Measurements from ENCODE around the gene TPST2.

- TF ChIP-seq CTCF (IDR thresholded peaks at IDR 0.05) (no peak), POLR2A (IDR thresholded peaks at IDR 0.05) (no peak)
Measured at GRCh38 chr22:26536056-26536761, 53.7 kb downstream of the TPST2 start.
